Left lung (tissue), 10 donors: ENCODE results near the gene DNAH2. TPM values are rescaled to one million over a fixed set of nuclear protein-coding genes. Genes with fewer than 3 reads are reported as not detected.
A peak's percentile ranks its signal among the peaks of the same experiment; 100 is the strongest.

Experiments used
- ATAC-seq: fragments of 200-7000 bp; cut with Tn5 transposase; one replicate; pipeline ENCODE4 v1.9.1; 2020; ENCODE audit warnings: moderate library complexity
- DNase-seq, 4 donors: peaks; one replicate each; pipeline ENCODE4 v3.0.0-alpha.2; 2013 to 2020
- H3K27ac ChIP-seq, 2 donors: fragments of 200-600 bp; sonication (generic) in 1 of 2; one replicate each; pipeline versions ENCODE4 v1.5.0 to v1.8.0; 2020 to 2021
- H3K27me3 ChIP-seq, 2 donors: fragments of 200-600 bp; sonication (generic) in 1 of 2; one replicate each; pipeline versions ENCODE4 v1.5.0 to v1.8.0; 2020 to 2021
- H3K36me3 ChIP-seq, 2 donors: fragments of 200-600 bp; sonication (generic) in 1 of 2; one replicate each; pipeline versions ENCODE4 v1.5.0 to v1.8.0; 2020 to 2021
- H3K4me1 ChIP-seq, 2 donors: fragments of 200-600 bp; one replicate each; pipeline ENCODE4 v1.8.0; 2021
- H3K4me3 ChIP-seq, 2 donors: fragments of 200-600 bp; sonication (generic) in 1 of 2; one replicate each; pipeline versions ENCODE4 v1.5.0 to v1.8.0; 2020 to 2021; ENCODE audit warnings: mild to moderate bottlenecking in 1 of 2
- H3K9me3 ChIP-seq, 2 donors: fragments of 200-600 bp; sonication (generic) in 1 of 2; one replicate each; pipeline versions ENCODE4 v1.5.0 to v1.8.0; 2020 to 2021
- CTCF ChIP-seq, 2 donors: fragments of 200-600 bp; sonication (generic) in 1 of 2; IDR thresholded peaks; one replicate each; pipeline versions ENCODE4 v1.5.0 to v1.8.0; 2021; ENCODE audit warnings: antibody characterized with exemption in 2 of 2
- intact Hi-C, 2 donors: fragments of 100-400 bp; cut with DNase I; formaldehyde crosslinking; loops; one replicate each; pipeline versions ENCODE4 v1.11.2 to v1.14.2; 2022
- polyA plus RNA-seq, 6 donors: library from polyadenylated mRNA; unstranded; fragments of 120-200 nt; gene quantifications; one replicate each; pipeline ENCODE4 v1.2.1, GENCODE V29; 2013; ENCODE audit not compliant: insufficient read length in 6 of 6
- total RNA-seq, 2 donors: library from RNA; stranded (reverse); fragmentation: NEBNext Ultra II Directional; extraction: Animal tissue kit (Norgen Biotek cat#: 25700); gene quantifications; one replicate each; pipeline ENCODE4 v1.2.1, GENCODE V29; 2021
- donor health status: DM: no; HTN: yes; CAD: no.
- donor health status: DM: no; HTN: no; CAD: no.

Gene DNAH2
- total and polyA plus RNA-seq, 8 donors: 0.67 to 4.5 (median 2.6) TPM

GRCh38 chr17:7845359-7846062, 128.0 kb downstream of the DNAH2 start:
- H3K9me3 ChIP-seq: no peaks in the 10 kb centered on the region
- intact Hi-C loops: no loop called here
- no peak for TF ChIP-seq CTCF (IDR thresholded peaks at IDR 0.05)
- DNase-seq (no peak), ATAC-seq (no peak)
- peak overlapping the region; percentile 99 to 100 for H3K27ac ChIP-seq
- peaks cover 12 to 47% of the 10 kb centered on the region in 2 donors for H3K4me1 ChIP-seq
- H3K27me3 ChIP-seq: no peaks in the 10 kb centered on the region
- peak overlapping the region; percentile 63 to 82 for H3K4me3 ChIP-seq
- H3K36me3 ChIP-seq: peaks cover 0 to 55% of the 10 kb centered on the region in 2 donors

- ATAC-seq: no peak
- Histone ChIP-seq H3K9me3 (no peaks in the 10 kb centered on the region), H3K27me3 (no peaks in the 10 kb centered on the region), H3K27ac (no peak overlapping the region), H3K36me3 (peaks cover 0 to 62% of the 10 kb centered on the region in 2 donors), H3K4me1 (peaks cover 7 to 47% of the 10 kb centered on the region in 2 donors), H3K4me3 (peak overlapping the region in 1 of 2 donors; percentile 82)
- no peak for DNase-seq
- TF ChIP-seq CTCF (IDR thresholded peaks at IDR 0.05): no peak
- intact Hi-C loops: no loop called here
Observed at GRCh38 chr17:7846063-7846735, 128.7 kb downstream of the DNAH2 start.

GRCh38 chr17:7846765-7847661, 129.5 kb downstream of the DNAH2 start:
- TF ChIP-seq CTCF (IDR thresholded peaks at IDR 0.05): no peak
- no peaks in the 10 kb centered on the region for H3K9me3 ChIP-seq
- peaks cover 7 to 52% of the 10 kb centered on the region in 2 donors for H3K4me1 ChIP-seq
- no peaks in the 10 kb centered on the region for H3K27me3 ChIP-seq
- DNase-seq (peak in 1 of 4 donors; percentile 37), ATAC-seq (no peak)
- H3K4me3 ChIP-seq: no peak overlapping the region
- H3K36me3 ChIP-seq: peaks cover 0 to 70% of the 10 kb centered on the region in 2 donors
- H3K27ac ChIP-seq: no peak overlapping the region
- intact Hi-C loops: no loop called here

GRCh38 chr17:7848131-7848579, 130.6 kb downstream of the DNAH2 start:
- H3K4me3 ChIP-seq: no peak overlapping the region
- DNase-seq (no peak), ATAC-seq (no peak)
- no peak overlapping the region for H3K27ac ChIP-seq
- H3K9me3 ChIP-seq: no peaks in the 10 kb centered on the region
- peaks cover 0 to 82% of the 10 kb centered on the region in 2 donors for H3K36me3 ChIP-seq
- no peak for TF ChIP-seq CTCF (IDR thresholded peaks at IDR 0.05)
- H3K27me3 ChIP-seq: no peaks in the 10 kb centered on the region
- intact Hi-C loops: no loop called here
- H3K4me1 ChIP-seq: peaks cover 9 to 58% of the 10 kb centered on the region in 2 donors
